ENCODE results near the gene CEP350. TPM values are rescaled to one million over a fixed set of nuclear protein-coding genes. Genes with fewer than 3 reads are reported as not detected.

CEP350 gene
- total and polyA plus RNA-seq, 2 of the 13 experiments (the other 11 are each of a cell fraction or from before 2014, with no cell fraction given), result 7.6 to 35.9 TPM

- no peak for TF ChIP-seq POGK (CRISPR knock-in tag; conservative IDR thresholded peaks at IDR 0.05)
- TF ChIP-seq ZMYM2 (CRISPR knock-in tag; IDR thresholded peaks at IDR 0.05), result no peak
- TF ChIP-seq POLR2AphosphoS5 (IDR thresholded peaks at IDR 0.05; ENCODE audit: low read depth, low read length), result no peak
- TF ChIP-seq RORA (CRISPR knock-in tag; IDR thresholded peaks at IDR 0.05), result no peak
- TF ChIP-seq SP2 (CRISPR knock-in tag; IDR thresholded peaks at IDR 0.05), result no peak
- TF ChIP-seq DR1 (CRISPR knock-in tag; IDR thresholded peaks at IDR 0.05), result no peak
- TF ChIP-seq ZNF7 (CRISPR knock-in tag; IDR thresholded peaks at IDR 0.05), result no peak
- TF ChIP-seq DPF2 (CRISPR knock-in tag; IDR thresholded peaks at IDR 0.05; ENCODE audit: borderline replicate concordance, low read depth), result no peak
- no peak for TF ChIP-seq ZNF207 (IDR thresholded peaks at IDR 0.05; ENCODE audit: borderline replicate concordance)
Measured at GRCh38 chr1:179924268-179924667, 30.3 kb upstream of the CEP350 start (continued).

DNA sequence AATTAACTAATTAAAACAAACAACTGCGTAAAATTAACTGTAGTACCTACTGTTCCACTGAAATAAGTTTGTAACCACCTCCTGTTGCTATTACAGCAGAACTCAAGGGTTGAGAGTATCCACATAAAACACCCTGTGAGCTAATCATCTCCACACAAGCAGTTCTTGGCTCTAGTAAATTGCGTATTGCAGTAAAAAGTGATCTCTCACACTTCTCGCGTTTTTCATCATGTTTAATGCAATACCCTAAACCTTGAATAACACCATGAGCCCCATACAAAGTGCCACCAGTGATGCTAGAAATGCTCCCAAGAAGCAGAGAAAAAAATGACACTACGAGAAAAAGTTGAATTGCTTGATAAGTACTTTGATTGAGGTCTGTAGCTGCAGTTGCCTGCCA lies 29.3 kb upstream of the CEP350 start:
- no TSS peak for BruUV-seq (replicated peaks)
- H3K36me3 ChIP-seq (replicated peaks in 1 of 2; ENCODE audit: control insufficient read depth in 1 of 2, insufficient read depth in 2 of 2, low read length in 2 of 2), result no peaks in the 10 kb centered on the region
- no peaks in the 10 kb centered on the region for H4K20me1 ChIP-seq (ENCODE audit: insufficient read depth, low read length)
- in situ Hi-C loops (cut with HindIII; ENCODE audit: extremely low pct_ligation_motif_present, low pct_unique_long_range_greater_than_20kb), result no loop called here
- WGBS (ENCODE audit: low lambda C conversion rate), result 95% methylated on average over 5 of the region's 5 CpGs
- ChIA-PET CTCF (ENCODE audit: low intra/inter-chr PET ratio, low total read pairs) (no interaction called here), POLR2A (no interaction called here)
- H3K79me2 ChIP-seq (ENCODE audit: insufficient read depth, low read length), result no peaks in the 10 kb centered on the region
- H2AFZ ChIP-seq (ENCODE audit: low read length), result no peak overlapping the region
- no peak overlapping the region for H3K4me2 ChIP-seq (ENCODE audit: low read depth, low read length)
- no peak overlapping the region for H3K4me3 ChIP-seq (replicated peaks in 1 of 3; ENCODE audit: insufficient read depth in 1 of 3, low read depth in 2 of 3, low read length in 3 of 3)
- intact Hi-C loops (cut with micrococcal nuclease; ENCODE audit: unreplicated experiment), result no loop called here
- no peak for FAIRE-seq
- H3K9me3 ChIP-seq (ENCODE audit: low read length), result no peaks in the 10 kb centered on the region
- H3K4me1 ChIP-seq (ENCODE audit: insufficient read depth, low read length), result peaks cover 7% of the 10 kb centered on the region
- ATAC-seq, result no peak
- H3K27me3 ChIP-seq (ENCODE audit: control insufficient read depth in 1 of 2, insufficient read depth in 2 of 2, low read length in 2 of 2), result no peaks in the 10 kb centered on the region
- DNase-seq (ENCODE audit: low spot score), result no peak
- H3K27ac ChIP-seq (ENCODE audit: extremely low read length, insufficient read depth, low read length), result no peak overlapping the region
- H3K9ac ChIP-seq (ENCODE audit: insufficient read depth, low read depth, low read length), result no peak overlapping the region
- no peak for TF ChIP-seq GATAD2A (CRISPR knock-in tag; IDR thresholded peaks at IDR 0.05)
- no peak for TF ChIP-seq CHD4 (IDR thresholded peaks at IDR 0.05; ENCODE audit: borderline replicate concordance, low read length)
- TF ChIP-seq ZNF724P (CRISPR knock-in tag; IDR thresholded peaks at IDR 0.05; ENCODE audit: borderline replicate concordance), result no peak
- TF ChIP-seq ESRRA (CRISPR knock-in tag; IDR thresholded peaks at IDR 0.05; ENCODE audit: low read depth), result no peak
- TF ChIP-seq, protein P1, sequence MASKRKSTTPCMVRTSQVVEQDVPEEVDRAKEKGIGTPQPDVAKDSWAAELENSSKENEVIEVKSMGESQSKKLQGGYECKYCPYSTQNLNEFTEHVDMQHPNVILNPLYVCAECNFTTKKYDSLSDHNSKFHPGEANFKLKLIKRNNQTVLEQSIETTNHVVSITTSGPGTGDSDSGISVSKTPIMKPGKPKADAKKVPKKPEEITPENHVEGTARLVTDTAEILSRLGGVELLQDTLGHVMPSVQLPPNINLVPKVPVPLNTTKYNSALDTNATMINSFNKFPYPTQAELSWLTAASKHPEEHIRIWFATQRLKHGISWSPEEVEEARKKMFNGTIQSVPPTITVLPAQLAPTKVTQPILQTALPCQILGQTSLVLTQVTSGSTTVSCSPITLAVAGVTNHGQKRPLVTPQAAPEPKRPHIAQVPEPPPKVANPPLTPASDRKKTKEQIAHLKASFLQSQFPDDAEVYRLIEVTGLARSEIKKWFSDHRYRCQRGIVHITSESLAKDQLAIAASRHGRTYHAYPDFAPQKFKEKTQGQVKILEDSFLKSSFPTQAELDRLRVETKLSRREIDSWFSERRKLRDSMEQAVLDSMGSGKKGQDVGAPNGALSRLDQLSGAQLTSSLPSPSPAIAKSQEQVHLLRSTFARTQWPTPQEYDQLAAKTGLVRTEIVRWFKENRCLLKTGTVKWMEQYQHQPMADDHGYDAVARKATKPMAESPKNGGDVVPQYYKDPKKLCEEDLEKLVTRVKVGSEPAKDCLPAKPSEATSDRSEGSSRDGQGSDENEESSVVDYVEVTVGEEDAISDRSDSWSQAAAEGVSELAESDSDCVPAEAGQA (IDR thresholded peaks at IDR 0.05; ENCODE audit: low read depth), result no peak
- TF ChIP-seq, protein P1 (CRISPR knock-in tag; IDR thresholded peaks at IDR 0.05; ENCODE audit: borderline replicate concordance), result no peak
- no peak for TF ChIP-seq ZNF615 (CRISPR knock-in tag; IDR thresholded peaks at IDR 0.05; ENCODE audit: borderline replicate concordance)
- no peak for TF ChIP-seq IRX3 (CRISPR knock-in tag; IDR thresholded peaks at IDR 0.05; ENCODE audit: borderline replicate concordance, low read depth)
